H9 (cell line): ENCODE results near the gene PLEKHM3. TPM values are rescaled to one million over a fixed set of nuclear protein-coding genes. Genes with fewer than 3 reads are reported as not detected.

Source experiments
- DNase-seq: peaks from one replicate; pipeline ENCODE4 v3.0.0-alpha.2; 2017
- H2AFZ ChIP-seq: one replicate; pipeline ENCODE4 v1.6.1; 2013; ENCODE audit warnings: mild to moderate bottlenecking, low read length, control low read depth, moderate library complexity
- H2AK5ac ChIP-seq: 2 replicates; pipeline ENCODE4 v1.6.1; 2013; ENCODE audit warnings: low read length, control low read depth, mixed read lengths; ENCODE audit not compliant: insufficient read length
- H2BK120ac ChIP-seq: one replicate; pipeline ENCODE4 v1.6.1; 2013; ENCODE audit warnings: low read depth, mild to moderate bottlenecking, low read length, control low read depth, inconsistent platforms; ENCODE audit not compliant: poor library complexity, severe bottlenecking
- H2BK12ac ChIP-seq: 2 replicates; pipeline ENCODE4 v1.6.1; 2013; ENCODE audit warnings: low read length, control low read depth, mixed read lengths, low read depth; ENCODE audit not compliant: insufficient read length
- H2BK15ac ChIP-seq: 2 replicates; pipeline ENCODE4 v1.6.1; 2013; ENCODE audit warnings: low read depth, low read length, control low read depth
- H2BK20ac ChIP-seq: one replicate; pipeline ENCODE4 v1.6.1; 2013; ENCODE audit warnings: low read depth, mild to moderate bottlenecking, low read length, control low read depth, inconsistent platforms; ENCODE audit not compliant: poor library complexity, severe bottlenecking
- H2BK5ac ChIP-seq: 2 replicates; pipeline ENCODE4 v1.6.1; 2013; ENCODE audit warnings: low read length, control low read depth, mixed read lengths; ENCODE audit not compliant: insufficient read length
- H3K14ac ChIP-seq: 2 replicates; pipeline ENCODE4 v1.6.1; 2013; ENCODE audit warnings: low read length, control low read depth; ENCODE audit not compliant: insufficient read depth
- H3K18ac ChIP-seq: 2 replicates; pipeline ENCODE4 v1.6.1; 2013; ENCODE audit warnings: low read depth, mild to moderate bottlenecking, mixed read lengths, low read length, control low read depth; ENCODE audit not compliant: insufficient read length
- H3K23ac ChIP-seq: 2 replicates; pipeline ENCODE4 v1.6.1; 2013; ENCODE audit warnings: low read length, control low read depth, mixed read lengths, low read depth; ENCODE audit not compliant: insufficient read length
- H3K23me2 ChIP-seq: 2 replicates; pipeline ENCODE4 v1.6.1; 2013; ENCODE audit warnings: low read depth, mild to moderate bottlenecking, mixed read lengths, low read length, control low read depth; ENCODE audit not compliant: insufficient read length, poor library complexity, severe bottlenecking
- H3K27ac ChIP-seq: 2 replicates; pipeline ENCODE4 v1.5.1; 2013; ENCODE audit warnings: low read length, control low read depth, mixed read lengths, low read depth; ENCODE audit not compliant: insufficient read length
- H3K27me3 ChIP-seq: 2 replicates; pipeline ENCODE4 v1.6.1; 2013; ENCODE audit warnings: low read length, control low read depth, inconsistent platforms; ENCODE audit not compliant: insufficient read depth
- H3K4ac ChIP-seq: 2 replicates; pipeline ENCODE4 v1.6.1; 2013; ENCODE audit warnings: low read depth, mild to moderate bottlenecking, control low read depth, inconsistent platforms, low read length, moderate library complexity
- H3K4me1 ChIP-seq: 2 replicates; pipeline ENCODE4 v1.6.1; 2013; ENCODE audit warnings: low read length, control low read depth, inconsistent platforms; ENCODE audit not compliant: insufficient read depth
- H3K4me2 ChIP-seq: 2 replicates; pipeline ENCODE4 v1.6.1; 2013; ENCODE audit warnings: low read length, control low read depth, mixed read lengths; ENCODE audit not compliant: insufficient read length, insufficient read depth
- H3K56ac ChIP-seq: 2 replicates; pipeline ENCODE4 v1.6.1; 2013; ENCODE audit warnings: low read depth, mild to moderate bottlenecking, mixed read lengths, low read length, control low read depth; ENCODE audit not compliant: insufficient read length
- H3K79me1 ChIP-seq: 2 replicates; pipeline ENCODE4 v1.6.1; 2013; ENCODE audit warnings: low read depth, mild to moderate bottlenecking, moderate library complexity, low read length, control low read depth, inconsistent platforms; ENCODE audit not compliant: insufficient read depth, poor library complexity, severe bottlenecking
- H3K79me2 ChIP-seq: 2 replicates; pipeline ENCODE4 v1.6.1; 2013; ENCODE audit warnings: low read length, control low read depth, inconsistent platforms; ENCODE audit not compliant: insufficient read depth
- H3K9ac ChIP-seq: 2 replicates; pipeline ENCODE4 v1.6.1; 2013; ENCODE audit warnings: low read length, control low read depth, mixed read lengths; ENCODE audit not compliant: insufficient read length; ENCODE audit errors: extremely low read depth
- H3K9me3 ChIP-seq: one replicate; pipeline ENCODE4 v1.6.1; 2013; ENCODE audit warnings: low read depth, low read length, inconsistent platforms; ENCODE audit not compliant: control insufficient read depth
- H3T11ph ChIP-seq: one replicate; pipeline ENCODE4 v1.6.1; 2013; ENCODE audit warnings: mild to moderate bottlenecking, low read length, control low read depth, inconsistent platforms
- H4K20me1 ChIP-seq: one replicate; pipeline ENCODE4 v1.6.1; 2013; ENCODE audit not compliant: control insufficient read depth, insufficient read length, insufficient read depth
- H4K5ac ChIP-seq: 2 replicates; pipeline ENCODE4 v1.6.1; 2013; ENCODE audit warnings: low read depth, mild to moderate bottlenecking, mixed read lengths, low read length, control low read depth; ENCODE audit not compliant: insufficient read length
- H4K8ac ChIP-seq: replicated peaks from 2 replicates; pipeline ENCODE4 v1.6.1; 2013; ENCODE audit warnings: low read length, control low read depth, mixed read lengths, low read depth; ENCODE audit not compliant: insufficient read length
- H4K91ac ChIP-seq: 2 replicates; pipeline ENCODE4 v1.6.1; 2013; ENCODE audit warnings: low read depth, mild to moderate bottlenecking, moderate library complexity, mixed read lengths, low read length, control low read depth; ENCODE audit not compliant: insufficient read length
- H3K27ac Mint-ChIP-seq, 3 experiments: 2 replicates in 2 of 3; 3 replicates in 1 of 3; pipeline ENCODE4 v1.8.0; 2020 to 2021; ENCODE audit warnings: mixed read lengths in 3 of 3, mild to moderate bottlenecking in 1 of 3, moderate library complexity in 1 of 3
- H3K27me3 Mint-ChIP-seq: 2 replicates; pipeline ENCODE4 v1.8.0; 2021; ENCODE audit warnings: low read depth, mild to moderate bottlenecking, moderate library complexity, mixed read lengths
- H3K36me3 Mint-ChIP-seq, 3 experiments: 2 replicates in 2 of 3; 3 replicates in 1 of 3; pipeline ENCODE4 v1.8.0; 2020 to 2021; ENCODE audit warnings: low read depth in 3 of 3, mixed read lengths in 3 of 3; ENCODE audit not compliant: insufficient read depth in 1 of 3
- H3K4me1 Mint-ChIP-seq, 2 experiments: 2 replicates each; pipeline ENCODE4 v1.8.0; 2020; ENCODE audit warnings: mixed read lengths in 2 of 2
- H3K4me3 Mint-ChIP-seq, 2 experiments: 2 replicates in 1 of 2; 3 replicates in 1 of 2; pipeline ENCODE4 v1.8.0; 2020 to 2021; ENCODE audit warnings: mild to moderate bottlenecking in 2 of 2, mixed read lengths in 2 of 2, moderate library complexity in 1 of 2
- H3K9me3 Mint-ChIP-seq, 2 experiments: 2 replicates in 1 of 2; 3 replicates in 1 of 2; pipeline ENCODE4 v1.8.0; 2020; ENCODE audit warnings: mild to moderate bottlenecking in 2 of 2, mixed read lengths in 2 of 2, moderate library complexity in 1 of 2
- WGBS: extraction: QIAGEN DNeasy Blood & Tissue Kit; methylation state at CpG from one replicate; pipeline ENCODE4 v1.1.7; 2013; ENCODE audit warnings: missing lambda C conversion rate, low lambda C conversion rate, mixed read lengths; ENCODE audit not compliant: insufficient read length; ENCODE audit errors: extremely low coverage; 5-methylcytosine and 5-hydroxymethylcytosine counted together
- total RNA-seq: library from RNA; stranded (reverse); gene quantifications from 2 replicates; pipeline ENCODE4 v1.2.1, GENCODE V29; 2021
- TF ChIP-seq, protein P1 (sequence below): fragments of 200-600 bp; sonication (generic); conservative IDR thresholded peaks from 3 replicates; pipeline ENCODE4 v1.8.0; 2021; ENCODE audit warnings: antibody characterized with exemption, mild to moderate bottlenecking

The PLEKHM3 gene
- total RNA-seq, 1 experiment from 2014 or later: 7.5 TPM

DNA sequence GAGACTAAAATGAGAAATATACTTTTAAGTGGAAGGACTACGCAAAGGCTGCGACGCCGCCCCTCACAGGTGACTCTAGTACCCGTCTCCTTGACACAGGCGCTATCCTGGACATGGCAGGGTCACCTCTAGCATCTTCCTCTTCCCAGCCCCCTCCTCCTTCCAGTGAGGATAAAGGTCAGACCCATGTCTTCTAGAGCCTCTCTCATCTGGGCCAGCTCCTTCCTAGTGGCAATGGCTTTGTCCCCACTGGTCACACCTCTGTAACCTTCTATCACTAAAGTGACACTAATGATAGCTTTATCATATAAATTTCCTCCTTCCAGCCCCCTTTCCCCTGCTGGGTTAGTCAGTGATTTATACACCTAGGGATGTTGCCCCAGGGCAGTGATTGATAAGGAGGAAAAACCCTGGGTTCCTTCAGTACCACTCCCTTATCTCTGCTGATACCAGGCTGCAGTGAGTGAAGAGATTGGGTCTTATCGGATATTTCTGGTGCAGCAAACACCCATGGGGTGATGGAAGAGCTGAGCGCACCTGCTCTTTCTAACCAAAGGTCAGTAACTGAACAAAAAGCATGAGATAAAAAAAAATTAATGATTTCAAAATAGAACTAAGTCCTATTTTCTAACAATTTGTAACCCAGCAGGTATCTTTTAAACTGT, 193.6 kb downstream of the PLEKHM3 start:
- H3K27ac ChIP-seq: no peak overlapping the region
- H3K9me3 ChIP-seq: no peaks in the 10 kb centered on the region
- no peak overlapping the region for H3K4ac ChIP-seq
- TF ChIP-seq, protein P1, sequence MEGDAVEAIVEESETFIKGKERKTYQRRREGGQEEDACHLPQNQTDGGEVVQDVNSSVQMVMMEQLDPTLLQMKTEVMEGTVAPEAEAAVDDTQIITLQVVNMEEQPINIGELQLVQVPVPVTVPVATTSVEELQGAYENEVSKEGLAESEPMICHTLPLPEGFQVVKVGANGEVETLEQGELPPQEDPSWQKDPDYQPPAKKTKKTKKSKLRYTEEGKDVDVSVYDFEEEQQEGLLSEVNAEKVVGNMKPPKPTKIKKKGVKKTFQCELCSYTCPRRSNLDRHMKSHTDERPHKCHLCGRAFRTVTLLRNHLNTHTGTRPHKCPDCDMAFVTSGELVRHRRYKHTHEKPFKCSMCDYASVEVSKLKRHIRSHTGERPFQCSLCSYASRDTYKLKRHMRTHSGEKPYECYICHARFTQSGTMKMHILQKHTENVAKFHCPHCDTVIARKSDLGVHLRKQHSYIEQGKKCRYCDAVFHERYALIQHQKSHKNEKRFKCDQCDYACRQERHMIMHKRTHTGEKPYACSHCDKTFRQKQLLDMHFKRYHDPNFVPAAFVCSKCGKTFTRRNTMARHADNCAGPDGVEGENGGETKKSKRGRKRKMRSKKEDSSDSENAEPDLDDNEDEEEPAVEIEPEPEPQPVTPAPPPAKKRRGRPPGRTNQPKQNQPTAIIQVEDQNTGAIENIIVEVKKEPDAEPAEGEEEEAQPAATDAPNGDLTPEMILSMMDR: no peak
- H3K4me1 ChIP-seq: peaks cover 2% of the 10 kb centered on the region; the same call in 1 of the 2 replicates
- WGBS: no CpG with 5 or more reads among the region's 8 CpGs
- Mint-ChIP-seq H3K9me3 (no peaks in the 10 kb centered on the region), H3K4me1 (peaks cover 21 to 22% of the 10 kb centered on the region in 2 experiments), H3K27me3 (no peaks in the 10 kb centered on the region; the same call in 1 of the 2 replicates), H3K4me3 (no peak overlapping the region), H3K36me3 (no peaks in the 10 kb centered on the region), H3K27ac (no peak overlapping the region; a peak in 2 of 7 replicates)
- H4K20me1 ChIP-seq: no peaks in the 10 kb centered on the region
- no peak overlapping the region for H2BK12ac ChIP-seq
- no peaks in the 10 kb centered on the region for H3K79me2 ChIP-seq
- no peaks in the 10 kb centered on the region for H3K23me2 ChIP-seq
- no peak overlapping the region for H2AK5ac ChIP-seq
- H3K4me2 ChIP-seq: no peak overlapping the region
- no peaks in the 10 kb centered on the region for H3K27me3 ChIP-seq
- no peak overlapping the region for H3T11ph ChIP-seq
- no peak overlapping the region for H4K91ac ChIP-seq
- H3K18ac ChIP-seq: no peak overlapping the region
- H2AFZ ChIP-seq: no peak overlapping the region
- DNase-seq: peak; percentile 4
- H2BK15ac ChIP-seq: no peak overlapping the region
- H3K56ac ChIP-seq: no peak overlapping the region
- H3K9ac ChIP-seq: no peak overlapping the region
- H2BK20ac ChIP-seq: no peak overlapping the region
- no peak overlapping the region for H4K8ac ChIP-seq
- H4K5ac ChIP-seq: no peak overlapping the region
- H3K79me1 ChIP-seq: no peaks in the 10 kb centered on the region
- no peak overlapping the region for H2BK5ac ChIP-seq
- H3K23ac ChIP-seq: no peak overlapping the region
- H3K14ac ChIP-seq: no peak overlapping the region
- H2BK120ac ChIP-seq: no peak overlapping the region
